ENCODE results near the gene CAMKMT. TPM values are rescaled to one million over a fixed set of nuclear protein-coding genes. Genes with fewer than 3 reads are reported as not detected.

Gene CAMKMT
- total RNA-seq, 1 donor from 2014 or later, result 11.9 TPM

GRCh38 chr2:44348400-44348799 lies 13.3 kb upstream of the CAMKMT start:
- H3K4me3 Mint-ChIP-seq, result no peak overlapping the region
- no peaks in the 10 kb centered on the region for H3K27me3 Mint-ChIP-seq (ENCODE audit: low read depth)
- no peak for TF ChIP-seq CTCF (conservative IDR thresholded peaks at IDR 0.05)
- H3K27ac Mint-ChIP-seq (ENCODE audit: unreplicated experiment), result no peak overlapping the region
- no peaks in the 10 kb centered on the region for H3K9me3 Mint-ChIP-seq
- H3K36me3 Mint-ChIP-seq (ENCODE audit: low read depth), result no peaks in the 10 kb centered on the region
- no peak for DNase-seq (ENCODE audit: low read depth, low spot score)
- peaks cover 16% of the 10 kb centered on the region for H3K4me1 Mint-ChIP-seq

- Mint-ChIP-seq H3K36me3 (ENCODE audit: low read depth) (no peaks in the 10 kb centered on the region), H3K27ac (ENCODE audit: unreplicated experiment) (no peak overlapping the region), H3K4me1 (peaks cover 16% of the 10 kb centered on the region), H3K4me3 (no peak overlapping the region), H3K9me3 (no peaks in the 10 kb centered on the region), H3K27me3 (ENCODE audit: low read depth) (no peaks in the 10 kb centered on the region)
- TF ChIP-seq CTCF (conservative IDR thresholded peaks at IDR 0.05), result no peak
- no peak for DNase-seq (ENCODE audit: low read depth, low spot score)
These were observed 12.2 kb upstream of the CAMKMT start for GRCh38 chr2:44349506-44349905.

GRCh38 chr2:44351088-44351487 lies 10.7 kb upstream of the CAMKMT start:
- Mint-ChIP-seq H3K27ac (ENCODE audit: unreplicated experiment) (no peak overlapping the region), H3K4me3 (no peak overlapping the region), H3K4me1 (peaks cover 16% of the 10 kb centered on the region)

GRCh38 chr2:44351676-44352075 lies 10.1 kb upstream of the CAMKMT start:
- peaks cover 16% of the 10 kb centered on the region for H3K4me1 Mint-ChIP-seq
- TF ChIP-seq CTCF (conservative IDR thresholded peaks at IDR 0.05), result no peak
- no peak overlapping the region for H3K27ac Mint-ChIP-seq (ENCODE audit: unreplicated experiment)
- DNase-seq (ENCODE audit: low read depth, low spot score), result no peak
- H3K27me3 Mint-ChIP-seq (ENCODE audit: low read depth), result no peaks in the 10 kb centered on the region
- no peaks in the 10 kb centered on the region for H3K36me3 Mint-ChIP-seq (ENCODE audit: low read depth)
- no peaks in the 10 kb centered on the region for H3K9me3 Mint-ChIP-seq
- H3K4me3 Mint-ChIP-seq, result no peak overlapping the region

More at GRCh38 chr2:44351088-44351487, 10.7 kb upstream of the CAMKMT start:
- H3K27me3 Mint-ChIP-seq (ENCODE audit: low read depth), result no peaks in the 10 kb centered on the region
- DNase-seq (ENCODE audit: low read depth, low spot score), result no peak
- H3K36me3 Mint-ChIP-seq (ENCODE audit: low read depth), result no peaks in the 10 kb centered on the region
- TF ChIP-seq CTCF (conservative IDR thresholded peaks at IDR 0.05), result no peak
- H3K9me3 Mint-ChIP-seq, result no peaks in the 10 kb centered on the region

- no peak overlapping the region for H3K27ac Mint-ChIP-seq (ENCODE audit: unreplicated experiment)
- no peaks in the 10 kb centered on the region for H3K9me3 Mint-ChIP-seq
- peaks cover 16% of the 10 kb centered on the region for H3K4me1 Mint-ChIP-seq
- TF ChIP-seq CTCF (conservative IDR thresholded peaks at IDR 0.05), result no peak
- DNase-seq (ENCODE audit: low read depth, low spot score), result no peak
- H3K36me3 Mint-ChIP-seq (ENCODE audit: low read depth), result no peaks in the 10 kb centered on the region
- H3K4me3 Mint-ChIP-seq, result no peak overlapping the region
- H3K27me3 Mint-ChIP-seq (ENCODE audit: low read depth), result no peaks in the 10 kb centered on the region
These were observed 9.2 kb upstream of the CAMKMT start for GRCh38 chr2:44352510-44352909.

GRCh38 chr2:44354761-44355160 lies 7.0 kb upstream of the CAMKMT start:
- TF ChIP-seq CTCF (conservative IDR thresholded peaks at IDR 0.05), result no peak
- Mint-ChIP-seq H3K4me3 (no peak overlapping the region), H3K9me3 (no peaks in the 10 kb centered on the region), H3K27ac (ENCODE audit: unreplicated experiment) (no peak overlapping the region), H3K36me3 (ENCODE audit: low read depth) (no peaks in the 10 kb centered on the region), H3K4me1 (peaks cover 19% of the 10 kb centered on the region), H3K27me3 (ENCODE audit: low read depth) (no peaks in the 10 kb centered on the region)
- DNase-seq (ENCODE audit: low read depth, low spot score), result no peak

Data from neural crest cell (in vitro differentiated cells).